T-helper 1 cell treated with Interleukin-12 subunit alpha and Interleukin-12 subunit beta and Interleukin-4 antibody, amounts not matched to agents 30 ng/mL and 1 ng/mL, for 36 hours (primary cell): ENCODE results near the gene GLRX. TPM values are rescaled to one million over a fixed set of nuclear protein-coding genes. Genes with fewer than 3 reads are reported as not detected.
"Not testable (repeated sequence)": the region's sequence is repeated elsewhere in the genome, so short reads cannot be mapped to it uniquely, and the experiment has no call there.

ENCODE experiments used
- intact Hi-C: fragments of 100-400 bp; cut with micrococcal nuclease; formaldehyde crosslinking; loops from one replicate; pipeline ENCODE4 v1.15.1; 2024
- total RNA-seq: library from RNA; stranded (reverse); gene quantifications from 2 replicates; pipeline ENCODE4 v1.2.3, GENCODE V29; 2022

The GLRX gene
- total RNA-seq, 1 donor from 2014 or later: 65.9 TPM

GRCh38 chr5:95835682-95836385 lies 13.3 kb upstream of the GLRX start:
- intact Hi-C loops: loop anchor here (1.0 kb wide), 4 partner anchors 7 to 192 kb away; no protein-coding TSS in a partner anchor

DNA sequence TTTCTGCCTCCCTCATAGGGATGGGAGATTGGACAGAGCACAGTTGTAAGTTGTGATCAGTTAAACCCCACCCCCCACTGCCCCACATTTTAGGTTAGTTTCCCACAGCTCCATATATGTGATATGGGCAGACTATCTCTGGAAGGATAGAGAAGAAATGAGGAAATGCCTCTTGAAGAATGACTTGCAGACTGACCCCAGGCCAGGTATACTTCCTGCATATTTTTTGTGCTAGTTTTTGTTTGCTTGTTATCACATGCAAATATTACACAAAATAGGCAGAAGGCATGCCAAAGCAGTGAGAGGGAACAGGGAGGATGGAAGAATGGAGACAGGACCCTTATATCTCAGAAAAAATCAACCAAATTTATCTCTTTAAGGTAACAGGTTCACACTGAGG lies 10.1 kb upstream of the GLRX start:
- intact Hi-C loops: no loop called here

- intact Hi-C loops: no loop called here
Observed at GRCh38 chr5:95830226-95830625, 7.7 kb upstream of the GLRX start.

DNA sequence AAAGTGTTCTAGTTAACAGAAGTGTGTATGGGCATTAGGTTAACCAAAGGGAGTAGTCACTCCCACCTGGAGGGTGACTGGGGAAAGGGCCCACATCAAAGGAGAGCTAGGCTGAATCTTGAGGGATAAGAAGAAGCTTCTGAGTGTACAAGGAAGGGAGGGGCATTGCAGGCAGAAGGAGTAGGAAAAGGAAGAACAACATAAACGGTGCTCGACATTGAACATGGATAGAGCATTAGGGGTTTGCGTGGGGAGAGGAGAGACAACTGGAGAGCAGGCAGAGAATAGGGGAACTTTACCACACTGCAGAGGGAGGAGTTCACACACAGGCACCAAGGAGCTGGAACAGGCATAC lies 5.3 kb upstream of the GLRX start:
- intact Hi-C loops: no loop called here

DNA sequence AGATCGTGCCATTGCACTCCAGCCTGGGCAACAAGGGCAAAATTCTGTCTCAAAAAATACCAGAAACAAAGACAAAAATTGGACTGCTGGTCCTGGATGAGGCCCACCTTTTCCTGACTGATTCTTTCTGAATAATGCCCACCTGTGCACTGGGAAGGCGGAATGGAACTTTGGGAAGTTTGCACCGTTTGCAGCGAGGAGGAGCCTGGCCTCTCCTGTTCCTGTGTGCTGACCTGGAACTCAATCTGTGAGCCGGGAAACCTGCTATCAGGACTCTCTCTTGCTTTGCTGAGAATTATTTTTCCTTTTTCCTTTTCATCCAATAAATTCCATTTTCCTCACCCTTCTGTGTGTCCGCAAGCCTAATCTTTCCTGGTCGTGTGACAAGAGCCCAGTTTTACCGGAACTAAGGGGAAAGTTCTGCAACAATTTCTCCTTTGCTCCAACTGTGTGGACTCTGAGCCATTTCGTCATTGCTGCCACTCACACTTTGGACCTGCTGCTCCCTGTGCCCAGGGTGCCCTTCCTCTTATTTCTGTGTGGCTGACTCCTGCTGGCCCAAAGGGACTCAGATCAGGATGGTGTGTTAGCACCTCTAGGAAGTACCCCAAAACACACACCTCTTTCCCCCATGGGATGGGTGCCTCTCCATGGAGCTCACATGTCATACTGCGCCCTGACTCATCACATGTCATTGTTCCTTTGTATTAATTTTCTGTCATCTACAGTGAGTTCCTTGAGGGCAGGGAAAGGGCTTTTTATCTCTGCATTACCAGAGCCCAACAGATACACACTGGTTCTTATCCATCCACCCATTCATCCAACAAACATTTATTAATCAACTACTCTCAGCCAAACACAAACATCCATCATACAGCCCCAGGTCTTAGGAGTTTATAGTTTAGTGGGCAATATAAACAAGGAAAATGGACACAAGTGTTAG lies 4.7 kb upstream of the GLRX start:
- intact Hi-C loops: no loop called here

- intact Hi-C loops: no loop called here
Observed at GRCh38 chr5:95825495-95825894, 3.0 kb upstream of the GLRX start.

DNA sequence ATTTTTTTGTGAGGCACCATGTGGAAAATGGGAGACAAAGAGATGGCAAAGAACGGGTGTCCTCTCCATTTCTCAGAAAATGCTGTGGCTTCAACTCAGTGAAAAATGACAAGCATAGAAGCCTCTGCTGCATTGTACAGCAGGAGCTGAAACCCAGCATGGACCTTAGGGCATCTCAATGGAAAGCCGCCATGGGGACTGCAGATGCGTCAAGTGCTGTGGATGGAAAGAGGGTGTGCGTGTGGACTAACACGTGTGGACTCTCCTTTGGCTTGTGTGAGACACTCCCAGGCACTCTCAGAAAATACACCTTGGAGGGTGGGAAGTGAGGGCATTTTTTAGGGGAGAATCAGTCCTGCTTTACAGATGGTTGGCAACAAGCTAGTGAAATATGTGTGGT lies 2.2 kb upstream of the GLRX start:
- intact Hi-C loops: loop anchor here (1.0 to 5.0 kb wide), 8 partner anchors 10 to 1712 kb away; partner anchors contain the start of genes ERAP1, ERAP2, LNPEP and RFESD

- intact Hi-C loops: loop anchor here (1.0 to 5.0 kb wide), 11 partner anchors 10 to 1712 kb away; partner anchors contain the start of genes ARSK, ERAP1, ERAP2 and LNPEP
Observed at GRCh38 chr5:95823738-95824609, 1.4 kb upstream of the GLRX start.

DNA sequence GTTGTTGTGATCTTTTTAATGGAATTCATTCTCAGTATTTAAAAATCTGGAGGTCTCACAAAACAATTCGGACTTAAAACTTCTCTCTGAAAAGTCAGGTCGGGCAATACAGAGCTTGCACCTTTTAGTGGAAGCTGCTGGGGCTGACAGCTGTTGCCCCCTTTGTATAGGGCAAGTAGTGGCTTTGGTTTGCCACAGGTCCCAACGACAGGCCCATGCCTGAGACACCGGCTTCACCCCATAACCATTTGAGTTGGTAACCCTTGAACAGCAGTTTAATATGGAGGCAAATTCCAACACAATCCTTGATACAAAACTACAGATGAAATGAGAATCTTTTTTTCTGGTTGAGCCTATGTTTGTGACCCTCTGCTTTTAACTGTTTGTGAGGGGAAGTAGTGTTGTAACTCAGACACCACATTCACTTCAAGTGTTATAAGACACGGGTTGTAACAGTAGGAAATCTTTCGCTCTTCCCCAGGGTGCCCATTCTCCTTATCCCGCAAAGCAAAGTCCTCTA lies 752 bp upstream of the GLRX start:
- intact Hi-C loops: loop anchor here (2.0 to 5.0 kb wide), 9 partner anchors 46 to 1711 kb away; partner anchors contain the start of genes ARSK, ERAP1, ERAP2 and LNPEP

- intact Hi-C loops: loop anchor here (1.0 to 5.0 kb wide), 15 partner anchors 13 to 1710 kb away; partner anchors contain the start of genes ARSK, ERAP1, ERAP2 and LNPEP
Observed at GRCh38 chr5:95822043-95822541, 434 bp downstream of the GLRX start.

DNA sequence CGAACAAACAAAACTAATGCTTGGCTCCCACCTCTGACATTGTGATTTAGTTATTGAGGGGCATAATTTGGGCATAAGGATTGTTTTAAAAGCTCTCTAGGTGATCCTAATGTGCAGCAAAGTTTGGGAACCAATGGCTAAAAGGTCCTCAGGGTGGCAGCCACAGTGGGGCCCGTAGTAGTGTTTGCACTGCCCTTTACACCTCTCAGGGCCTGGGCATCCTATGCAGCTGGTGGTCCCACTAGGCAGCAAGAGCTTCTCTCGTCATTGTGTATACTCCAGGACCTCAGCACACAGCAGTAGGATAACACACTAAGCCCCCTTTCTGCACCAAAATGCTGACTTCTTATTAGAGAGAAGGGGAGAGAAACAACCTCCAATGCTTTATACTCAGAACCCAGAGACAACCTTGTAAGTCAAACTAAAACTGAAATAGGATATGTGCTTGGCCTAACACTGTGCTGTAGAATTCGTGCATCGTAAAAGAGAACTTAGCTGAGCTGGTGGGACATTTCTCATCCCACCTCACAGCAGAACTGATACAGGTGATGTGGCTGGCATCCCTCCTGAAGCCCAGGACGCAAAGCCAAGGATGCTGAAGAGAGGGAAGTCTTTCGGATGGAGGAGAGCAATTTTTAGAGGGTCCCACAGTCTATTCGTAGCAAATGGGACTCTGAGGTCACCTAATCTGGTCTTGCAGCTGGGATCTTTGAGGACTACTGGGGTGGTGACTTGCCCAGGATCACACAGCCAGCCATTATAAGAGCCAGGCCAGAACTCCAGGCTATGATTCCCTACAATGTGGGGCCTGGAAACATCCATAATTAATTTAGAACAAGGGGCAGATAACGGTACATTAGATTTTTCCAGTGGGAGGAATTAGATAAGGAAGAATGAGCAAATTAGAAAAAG lies 1.2 kb downstream of the GLRX start:
- intact Hi-C loops: loop anchor here (1.0 to 5.0 kb wide), 16 partner anchors 12 to 1709 kb away; partner anchors contain the start of genes ARSK, ERAP1, ERAP2 and LNPEP

DNA sequence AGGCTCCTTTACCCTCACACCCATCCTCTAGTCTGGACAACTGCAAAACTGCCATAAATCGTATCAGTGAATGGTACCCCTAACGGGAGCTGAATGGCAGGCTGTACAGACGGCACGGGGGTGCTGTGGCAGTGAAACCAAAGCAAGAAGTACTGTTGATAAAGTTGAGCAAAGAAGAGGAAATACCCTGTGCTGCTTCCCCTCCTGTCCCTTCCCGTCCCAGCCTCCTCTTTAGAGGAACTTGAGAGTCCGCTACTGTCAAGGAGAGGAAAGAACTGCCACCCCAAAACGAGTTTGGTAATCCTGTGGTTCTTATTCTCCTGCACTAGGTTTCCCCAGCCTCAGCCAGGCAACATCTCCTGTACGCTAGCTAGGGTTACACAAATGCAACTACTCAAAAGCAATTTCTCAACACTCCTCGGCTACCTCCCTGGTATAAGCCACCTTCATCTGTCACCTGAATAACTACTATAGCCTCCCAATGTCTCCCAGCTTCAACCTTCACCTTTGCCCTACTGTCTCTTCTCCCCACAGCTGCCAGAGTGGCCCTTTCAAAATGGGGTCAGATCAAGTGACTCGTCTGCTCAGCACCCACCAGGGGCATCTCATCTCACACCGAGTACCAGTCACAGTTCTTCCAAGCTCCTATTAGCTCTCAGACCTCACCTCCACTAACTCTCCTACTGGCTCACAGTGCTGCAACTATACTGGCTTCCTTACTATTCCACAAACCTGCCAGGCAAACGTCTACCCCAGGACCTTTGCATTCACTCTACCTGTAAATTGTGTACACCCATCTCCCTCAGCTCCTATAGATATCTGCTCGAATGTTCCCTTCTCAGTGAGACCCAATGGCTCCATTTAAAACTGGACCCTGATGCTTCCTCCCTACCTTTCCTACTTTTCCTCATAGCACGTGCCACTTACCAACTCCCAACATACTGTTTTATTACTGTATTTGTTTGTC lies 4.1 kb downstream of the GLRX start:
- intact Hi-C loops: no loop called here

DNA sequence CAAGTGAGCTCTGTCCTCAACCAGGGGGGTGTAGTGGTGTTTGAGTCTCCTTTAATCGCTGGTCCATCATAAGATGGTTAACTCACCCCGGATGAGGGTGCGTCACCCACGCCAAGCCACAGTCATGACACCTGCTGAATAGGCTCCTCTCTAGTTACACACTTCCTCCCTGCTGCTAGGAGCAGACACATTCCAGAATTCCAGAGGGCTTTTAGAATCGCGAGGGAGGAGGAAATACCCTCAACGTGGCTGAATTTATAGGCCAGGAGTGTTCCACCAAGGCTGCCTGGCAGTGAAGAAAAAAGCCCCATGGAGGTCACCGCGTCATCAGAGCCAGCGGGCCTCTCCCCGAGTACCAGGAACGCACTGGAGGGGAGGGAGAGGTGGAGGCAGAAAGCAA lies 5.1 kb downstream of the GLRX start:
- intact Hi-C loops: no loop called here

GRCh38 chr5:95816776-95817175 lies 5.8 kb downstream of the GLRX start:
- intact Hi-C loops: no loop called here

DNA sequence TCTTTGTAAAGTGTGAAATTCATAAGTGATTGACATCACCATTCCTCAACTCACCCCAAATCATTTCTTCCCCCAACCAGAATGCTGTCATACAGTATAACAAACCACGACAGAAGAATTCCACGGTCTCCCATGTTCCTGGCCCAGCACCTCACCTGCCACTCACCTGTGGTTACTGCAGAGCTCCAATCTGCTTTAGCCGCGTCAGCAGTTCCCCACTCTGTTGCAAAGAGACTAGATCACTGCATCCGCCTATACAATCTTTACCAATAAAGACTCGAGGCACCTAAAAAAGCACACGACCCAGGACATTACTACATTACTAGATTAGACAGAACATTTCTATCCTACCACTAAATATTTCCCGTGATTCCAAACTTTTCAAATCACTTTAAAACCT lies 6.2 kb downstream of the GLRX start:
- intact Hi-C loops: no loop called here

- intact Hi-C loops: no loop called here
Observed at GRCh38 chr5:95815155-95815729, 7.3 kb downstream of the GLRX start.

- intact Hi-C loops: not testable (repeated sequence)
Observed at GRCh38 chr5:95813035-95813434, 9.5 kb downstream of the GLRX start.

GRCh38 chr5:95812074-95812471 lies 10.5 kb downstream of the GLRX start:
- intact Hi-C loops: no loop called here
